ENCODE measurements around the gene PROSER2. TPM values are rescaled to one million over a fixed set of nuclear protein-coding genes. Genes with fewer than 3 reads are reported as not detected.
A peak's percentile ranks its signal among the peaks of the same experiment; 100 is the strongest.

PROSER2 gene
- total and polyA plus RNA-seq, 9 donors, result 1.3 to 13.4 (median 3.7) TPM

DNA sequence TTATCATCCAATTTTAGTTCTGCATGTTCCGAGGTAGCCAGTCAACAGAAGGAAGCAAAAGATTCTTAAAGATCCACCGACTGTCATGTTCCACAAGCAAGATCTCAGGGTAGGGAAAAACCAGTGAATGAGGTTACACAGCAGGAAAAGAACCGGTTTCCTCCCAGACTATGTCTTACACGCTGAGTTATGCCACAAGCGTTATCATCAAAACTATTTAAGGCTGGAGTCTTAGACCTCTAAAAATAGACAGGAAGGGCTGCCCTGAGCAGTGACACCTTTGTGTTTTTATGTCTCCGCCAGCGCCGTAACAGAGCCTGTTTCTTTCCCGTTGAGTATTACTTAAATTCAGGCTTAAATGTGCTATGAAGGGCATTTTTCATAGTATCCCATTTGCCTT lies 48.3 kb downstream of the PROSER2 start:
- H3K27ac ChIP-seq, result no peak overlapping the region

GRCh38 chr10:11874568-11875493 lies 51.7 kb downstream of the PROSER2 start:
- H3K4me3 ChIP-seq, result no peak overlapping the region
- WGBS, 3 donors, result 13 to 18% (median 14%) methylated on average over 20 of the region's 20 CpGs
- no peaks in the 10 kb centered on the region for H3K36me3 ChIP-seq
- intact Hi-C loops (cut with DNase I), result no loop called here
- peaks cover 3% of the 10 kb centered on the region for H3K4me1 ChIP-seq (ENCODE audit: insufficient read depth)
- peak; percentile 54 to 71 (median 67) for DNase-seq
- peak overlapping the region in 1 of 2 donors; percentile 38 for H3K27ac ChIP-seq
- TF ChIP-seq, protein P1, sequence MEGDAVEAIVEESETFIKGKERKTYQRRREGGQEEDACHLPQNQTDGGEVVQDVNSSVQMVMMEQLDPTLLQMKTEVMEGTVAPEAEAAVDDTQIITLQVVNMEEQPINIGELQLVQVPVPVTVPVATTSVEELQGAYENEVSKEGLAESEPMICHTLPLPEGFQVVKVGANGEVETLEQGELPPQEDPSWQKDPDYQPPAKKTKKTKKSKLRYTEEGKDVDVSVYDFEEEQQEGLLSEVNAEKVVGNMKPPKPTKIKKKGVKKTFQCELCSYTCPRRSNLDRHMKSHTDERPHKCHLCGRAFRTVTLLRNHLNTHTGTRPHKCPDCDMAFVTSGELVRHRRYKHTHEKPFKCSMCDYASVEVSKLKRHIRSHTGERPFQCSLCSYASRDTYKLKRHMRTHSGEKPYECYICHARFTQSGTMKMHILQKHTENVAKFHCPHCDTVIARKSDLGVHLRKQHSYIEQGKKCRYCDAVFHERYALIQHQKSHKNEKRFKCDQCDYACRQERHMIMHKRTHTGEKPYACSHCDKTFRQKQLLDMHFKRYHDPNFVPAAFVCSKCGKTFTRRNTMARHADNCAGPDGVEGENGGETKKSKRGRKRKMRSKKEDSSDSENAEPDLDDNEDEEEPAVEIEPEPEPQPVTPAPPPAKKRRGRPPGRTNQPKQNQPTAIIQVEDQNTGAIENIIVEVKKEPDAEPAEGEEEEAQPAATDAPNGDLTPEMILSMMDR (IDR thresholded peaks at IDR 0.05), result no peak
- TF ChIP-seq EP300 (IDR thresholded peaks at IDR 0.05) (no peak), POLR2A (IDR thresholded peaks at IDR 0.05) (no peak)
- H3K9me3 ChIP-seq, result no peaks in the 10 kb centered on the region
- no peaks in the 10 kb centered on the region for H3K27me3 ChIP-seq

More for the DNA sequence above, 48.3 kb downstream of the PROSER2 start:
- Histone ChIP-seq H3K4me1 (ENCODE audit: insufficient read depth) (peaks cover 3% of the 10 kb centered on the region), H3K36me3 (no peaks in the 10 kb centered on the region), H3K27me3 (no peaks in the 10 kb centered on the region), H3K4me3 (no peak overlapping the region), H3K9me3 (no peaks in the 10 kb centered on the region)
- WGBS, 3 donors, result 59 to 65% (median 64%) methylated on average over 9 of the region's 9 CpGs
- no peak for TF ChIP-seq EP300 (IDR thresholded peaks at IDR 0.05)
- no peak for TF ChIP-seq POLR2A (IDR thresholded peaks at IDR 0.05)
- TF ChIP-seq, protein P1 (IDR thresholded peaks at IDR 0.05), result no peak
- DNase-seq, result no peak
- intact Hi-C loops (cut with DNase I), result no loop called here

DNA sequence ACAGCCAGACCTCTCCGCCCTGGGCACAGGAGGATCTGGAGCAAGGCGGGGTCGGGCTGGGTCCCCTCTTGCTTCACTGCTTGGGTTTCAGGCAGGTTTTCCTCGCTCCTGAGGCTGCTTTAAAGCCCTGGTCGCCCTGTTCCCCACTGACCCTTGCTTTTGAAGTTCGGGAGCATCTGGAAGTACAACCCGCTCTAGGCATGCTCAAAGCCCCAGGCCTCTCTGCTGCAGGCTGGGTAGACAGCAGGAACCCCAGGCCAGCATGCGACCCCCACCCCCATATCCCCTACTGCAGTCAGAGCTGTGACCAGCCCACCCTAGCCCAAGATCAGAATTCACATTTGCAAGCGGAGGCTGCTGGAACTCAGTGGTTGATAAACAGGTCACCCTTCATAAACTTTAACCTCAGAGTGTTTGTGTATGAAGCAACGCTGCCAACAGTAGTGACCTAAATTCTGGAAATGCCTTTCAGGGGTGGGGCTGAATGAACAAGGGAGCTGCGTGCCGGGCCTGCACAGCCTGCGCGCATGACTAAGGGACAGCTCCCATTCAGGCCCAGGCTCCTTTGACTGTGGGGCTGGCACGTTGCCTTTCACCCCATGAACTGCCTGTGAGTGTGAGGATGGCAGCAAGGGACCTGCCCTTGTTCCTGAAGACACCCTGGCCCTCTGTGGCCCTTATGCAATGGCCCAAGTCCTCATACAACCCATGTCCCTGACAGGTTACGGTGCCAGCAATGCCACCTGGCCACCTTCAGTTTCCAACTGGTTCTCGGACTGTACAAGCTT lies 52.5 kb downstream of the PROSER2 start:
- Histone ChIP-seq H3K27me3 (no peaks in the 10 kb centered on the region), H3K4me3 (no peak overlapping the region), H3K36me3 (no peaks in the 10 kb centered on the region), H3K9me3 (no peaks in the 10 kb centered on the region), H3K27ac (no peak overlapping the region), H3K4me1 (ENCODE audit: insufficient read depth) (peaks cover 3% of the 10 kb centered on the region)
- TF ChIP-seq EP300 (IDR thresholded peaks at IDR 0.05) (no peak), POLR2A (IDR thresholded peaks at IDR 0.05) (no peak)
- TF ChIP-seq, protein P1 (IDR thresholded peaks at IDR 0.05), result no peak
- peak; percentile 36 to 77 (median 56) for DNase-seq
- WGBS, 3 donors, result 51 to 58% (median 57%) methylated on average over 17 of the region's 17 CpGs
- intact Hi-C loops (cut with DNase I), result no loop called here

DNA sequence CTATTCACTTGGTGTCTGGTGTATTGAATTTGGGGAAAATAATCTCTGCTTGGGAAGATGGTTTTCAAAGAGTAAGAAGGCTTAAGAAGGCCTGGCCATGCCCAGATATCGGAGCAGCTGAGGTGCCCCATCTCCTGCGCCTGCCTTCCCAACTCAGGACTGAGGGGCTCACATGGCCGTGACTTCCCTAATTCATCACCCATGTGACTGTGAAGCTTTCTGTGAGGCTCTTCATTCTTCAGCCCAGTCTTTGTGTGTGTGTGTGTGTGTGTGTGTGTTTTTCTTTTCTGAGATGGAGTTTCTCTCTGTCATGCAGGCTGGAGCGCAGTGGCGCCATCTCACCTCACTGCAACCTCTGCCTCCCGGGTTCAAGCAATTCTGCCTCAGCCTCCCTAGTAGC lies 53.2 kb downstream of the PROSER2 start:
- WGBS, 3 donors, result 95 to 96% (median 96%) methylated on average over 6 of the region's 6 CpGs
- H3K9me3 ChIP-seq, result no peaks in the 10 kb centered on the region
- no peaks in the 10 kb centered on the region for H3K36me3 ChIP-seq
- TF ChIP-seq EP300 (IDR thresholded peaks at IDR 0.05) (no peak), POLR2A (IDR thresholded peaks at IDR 0.05) (no peak)
- TF ChIP-seq, protein P1 (IDR thresholded peaks at IDR 0.05), result no peak
- no peaks in the 10 kb centered on the region for H3K27me3 ChIP-seq
- intact Hi-C loops (cut with DNase I), result no loop called here
- peaks cover 3% of the 10 kb centered on the region for H3K4me1 ChIP-seq (ENCODE audit: insufficient read depth)
- no peak overlapping the region for H3K4me3 ChIP-seq
- H3K27ac ChIP-seq, result no peak overlapping the region
- DNase-seq, result no peak

Data from ovary (tissue), 9 donors.